Endothelial cell of umbilical vein (primary cell): Measurements from ENCODE around the gene CYP17A1. TPM values are rescaled to one million over a fixed set of nuclear protein-coding genes. Genes with fewer than 3 reads are reported as not detected.

Experiments
- BruUV-seq: library from RNA; stranded (reverse); fragments of 400-500 nt; replicated peaks from 2 replicates; lab custom pipeline; 2021; lab: Mats Ljungman, UMichigan
- CTCF ChIA-PET: fragments of 300-600, 350-600 bp; sonication (Branson Sonifier 250); formaldehyde crosslinking; loops from one replicate; lab custom pipeline; 2021; ENCODE audit warnings: antibody characterized with exemption, inconsistent platforms; lab: Charles Lee
- POLR2A ChIA-PET: fragments of 300-600, 350-600 bp; sonication (Branson Sonifier 250); formaldehyde crosslinking; loops from one replicate; lab custom pipeline; 2021; ENCODE audit warnings: antibody characterized with exemption, inconsistent platforms; lab: Charles Lee
- DNase-seq: peaks from one replicate; pipeline ENCODE4 v3.0.0-alpha.2; 2011; ENCODE audit warnings: low read depth, low spot score
- FAIRE-seq: peaks from 2 replicates; lab custom pipeline; 2011; peaks lifted over from hg19 to GRCh38; lab: Jason Lieb, UNC
- H2AFZ ChIP-seq: 2 replicates; pipeline ENCODE4 v1.6.0; 2012; ENCODE audit warnings: low read depth, low read length, control low read depth, inconsistent platforms
- H3K27ac ChIP-seq: 2 replicates; pipeline ENCODE4 v1.5.1; 2011; ENCODE audit warnings: low read depth, mild to moderate bottlenecking, control low read depth, low read length, moderate library complexity; ENCODE audit not compliant: insufficient read depth
- H3K27me3 ChIP-seq, 2 experiments: 2 replicates each; pipeline versions ENCODE4 v1.6.0 to v1.6.1; 2011; ENCODE audit warnings: low read length in 2 of 2, mixed read lengths in 1 of 2; ENCODE audit not compliant: control insufficient read depth in 2 of 2, insufficient read depth in 2 of 2
- H3K36me3 ChIP-seq, 2 experiments: 2 replicates in 1 of 2; 3 replicates in 1 of 2; pipeline ENCODE4 v1.5.1; 2011; ENCODE audit warnings: low read length in 2 of 2, mild to moderate bottlenecking in 1 of 2, moderate library complexity in 1 of 2; ENCODE audit not compliant: control insufficient read depth in 2 of 2, insufficient read depth in 2 of 2; ENCODE audit errors: extremely low read depth in 1 of 2
- H3K4me1 ChIP-seq: 3 replicates; pipeline ENCODE4 v1.5.1; 2011; ENCODE audit warnings: mild to moderate bottlenecking, low read length; ENCODE audit not compliant: control insufficient read depth, insufficient read depth; ENCODE audit errors: extremely low read depth
- H3K4me2 ChIP-seq: 2 replicates; pipeline ENCODE4 v1.6.1; 2011; ENCODE audit warnings: low read length, control low read depth, mixed read lengths; ENCODE audit not compliant: insufficient read depth
- H3K4me3 ChIP-seq, 3 experiments: fragments of 200-600 bp in 1 of 3; sonication (generic), shearing (Covaris generic) in 1 of 3; replicated peaks in 1 of 3; 2 replicates each; pipeline ENCODE4 v1.5.1; 2011 to 2016; ENCODE audit warnings: control low read depth in 3 of 3, low read length in 3 of 3, mild to moderate bottlenecking in 2 of 3, inconsistent platforms in 1 of 3, low read depth in 1 of 3, moderate library complexity in 1 of 3; ENCODE audit not compliant: insufficient read depth in 1 of 3
- H3K79me2 ChIP-seq: 2 replicates; pipeline ENCODE4 v1.6.0; 2012; ENCODE audit warnings: low read length, inconsistent platforms; ENCODE audit not compliant: control insufficient read depth, insufficient read depth
- H3K9ac ChIP-seq: replicated peaks from 2 replicates; pipeline ENCODE3; 2011; ENCODE audit warnings: low read length, control low read depth; ENCODE audit not compliant: insufficient read depth; ENCODE audit errors: extremely low read depth
- H3K9me1 ChIP-seq: replicated peaks from 3 replicates; pipeline ENCODE4 v1.6.0; 2011; ENCODE audit warnings: mild to moderate bottlenecking, low read length; ENCODE audit not compliant: control insufficient read depth, insufficient read depth; ENCODE audit errors: extremely low read depth
- H3K9me3 ChIP-seq: replicated peaks from 2 replicates; pipeline ENCODE4 v1.5.1; 2012; ENCODE audit warnings: low read length, inconsistent platforms; ENCODE audit not compliant: control insufficient read depth, insufficient read depth
- H4K20me1 ChIP-seq: replicated peaks from 2 replicates; pipeline ENCODE3; 2011; ENCODE audit warnings: mild to moderate bottlenecking, low read length; ENCODE audit not compliant: control insufficient read depth, insufficient read depth; ENCODE audit errors: extremely low read depth
- CTCF ChIP-seq, 2 donors: IDR thresholded peaks; 1 replicate in 1 of 2; 2 replicates in 1 of 2; pipeline ENCODE4 v1.5.1; 2011; ENCODE audit warnings: low read length in 2 of 2, mild to moderate bottlenecking in 2 of 2, moderate library complexity in 2 of 2, control low read depth in 1 of 2, inconsistent platforms in 1 of 2, low read depth in 1 of 2; ENCODE audit not compliant: insufficient read depth in 1 of 2; ENCODE audit errors: extremely low read depth in 1 of 2
- EZH2 ChIP-seq: IDR thresholded peaks from 2 replicates; pipeline ENCODE4 v1.6.1; 2012; ENCODE audit warnings: borderline replicate concordance, low read depth, mild to moderate bottlenecking, moderate library complexity, low read length, inconsistent platforms; ENCODE audit not compliant: severe bottlenecking
- FOS ChIP-seq: IDR thresholded peaks from 2 replicates; pipeline ENCODE4 v1.6.1; 2011; ENCODE audit warnings: mild to moderate bottlenecking, low read length, moderate library complexity, borderline replicate concordance; ENCODE audit not compliant: insufficient read depth
- JUN ChIP-seq: IDR thresholded peaks from 2 replicates; pipeline ENCODE4 v1.6.1; 2011; ENCODE audit warnings: borderline replicate concordance, low read depth; ENCODE audit not compliant: insufficient read length, insufficient read depth
- MAX ChIP-seq: IDR thresholded peaks from 2 replicates; pipeline ENCODE4 v1.6.1; 2011; ENCODE audit not compliant: insufficient read depth, insufficient read length
- MYC ChIP-seq: IDR thresholded peaks from one replicate; pipeline ENCODE4 v1.6.1; 2011; ENCODE audit warnings: mild to moderate bottlenecking, low read depth, low read length
- POLR2AphosphoS5 ChIP-seq: IDR thresholded peaks from 2 replicates; pipeline ENCODE4 v1.6.1; 2012; ENCODE audit warnings: low read depth, mild to moderate bottlenecking, control low read depth, low read length, moderate library complexity; ENCODE audit not compliant: insufficient read depth
- dilution Hi-C: fragments of 300-500 bp; cut with MboI; formaldehyde crosslinking; loops from one replicate; pipeline ENCODE4 v1.15.0; 2019; ENCODE audit warnings: low sequenced_read_pairs; ENCODE audit not compliant: extremely low pct_ligation_motif_present
- intact Hi-C: fragments of 100-400 bp; cut with micrococcal nuclease; formaldehyde crosslinking; loops from one replicate; pipeline ENCODE4 v1.10.0; 2022
- polyA plus RNA-seq, 4 experiments: library from polyadenylated mRNA; depleted of rRNA in 3 of 4; stranded (reverse) in 3 of 4; unstranded in 1 of 4; fragments of >200 nt; gene quantifications; 2 replicates each; pipeline versions ENCODE4 v1.2.1 to v1.2.3, GENCODE V29; 2011 to 2012; ENCODE audit warnings: missing spikeins in 1 of 4
- total RNA-seq: library from RNA; stranded (reverse); gene quantifications from 2 replicates; pipeline ENCODE4 v1.2.3, GENCODE V29; 2021

Gene CYP17A1
- total and polyA plus RNA-seq, 2 donors (not counting 3 experiments of a cell fraction or from before 2014, with no cell fraction given), result not detected

- TF ChIP-seq EZH2, result no peak
- peak; percentile 82 to 85 for TF ChIP-seq CTCF (IDR thresholded peaks at IDR 0.05; ENCODE audit: extremely low read depth in 1 of 2, insufficient read depth in 1 of 2, low read depth in 1 of 2, low read length in 2 of 2)
- Histone ChIP-seq H3K4me1 (no peaks in the 10 kb centered on the region), H3K27ac (no peak overlapping the region), H3K9me3 (no peaks in the 10 kb centered on the region), H3K4me2 (no peak overlapping the region), H3K36me3 (no peaks in the 10 kb centered on the region), H3K9me1 (no peaks in the 10 kb centered on the region), H4K20me1 (no peaks in the 10 kb centered on the region), H3K27me3 (peaks cover 0 to 4% of the 10 kb centered on the region in 2 experiments), H2AFZ (no peak overlapping the region), H3K9ac (no peak overlapping the region), H3K4me3 (no peak overlapping the region), H3K79me2 (no peaks in the 10 kb centered on the region)
- peak; percentile 85 for FAIRE-seq
- intact Hi-C loops, result loop anchor here (1.0 kb wide), 5 partner anchors 66 to 409 kb away; no protein-coding TSS in a partner anchor
- ChIA-PET POLR2A (no interaction called here), CTCF (interaction anchor here (0.7 to 11.3 kb wide), 20 partner anchors 12 to 415 kb away, joined by 3 to 245 read pairs (median 5); partner anchors contain the start of gene CNNM2)
- peak; percentile 80 for DNase-seq
- BruUV-seq, result no TSS peak
- dilution Hi-C loops, result no loop called here
Observed at GRCh38 chr10:102835007-102835482, 2.2 kb downstream of the CYP17A1 start.

GRCh38 chr10:102834143-102834542 lies 3.1 kb downstream of the CYP17A1 start:
- ChIA-PET POLR2A (interaction anchor here (0.6 kb wide), 1 partner anchor 355 kb away, joined by 9 read pairs; no protein-coding TSS in a partner anchor), CTCF (interaction anchor here (0.7 to 11.3 kb wide), 5 partner anchors 65 to 410 kb away, joined by 3 to 245 read pairs (median 4); no protein-coding TSS in a partner anchor)
- no peak overlapping the region for H3K27ac ChIP-seq
- H3K9me1 ChIP-seq, result no peaks in the 10 kb centered on the region
- DNase-seq (no peak), FAIRE-seq (no peak)
- no peaks in the 10 kb centered on the region for H3K79me2 ChIP-seq
- no peaks in the 10 kb centered on the region for H3K4me1 ChIP-seq
- no peak for TF ChIP-seq MAX
- no peak for TF ChIP-seq FOS
- no peak for TF ChIP-seq MYC
- TF ChIP-seq POLR2AphosphoS5, result no peak
- TF ChIP-seq JUN, result no peak
- intact Hi-C loops (no loop called here), dilution Hi-C loops (no loop called here)
- H3K9me3 ChIP-seq, result no peaks in the 10 kb centered on the region
- no peaks in the 10 kb centered on the region for H3K36me3 ChIP-seq
- H3K9ac ChIP-seq, result no peak overlapping the region
- no peak overlapping the region for H2AFZ ChIP-seq
- no peaks in the 10 kb centered on the region for H4K20me1 ChIP-seq
- no TSS peak for BruUV-seq
- H3K4me2 ChIP-seq, result no peak overlapping the region
- peaks cover 0 to 4% of the 10 kb centered on the region in 2 experiments for H3K27me3 ChIP-seq
- H3K4me3 ChIP-seq, result no peak overlapping the region
